SK-N-SH (cell line): ENCODE measurements around the gene CUBN.

ENCODE experiments used
- CTCF ChIP-seq: fragments of 200-600 bp; sonication (generic); IDR thresholded peaks from 2 replicates; pipeline ENCODE4 v1.6.1; 2017; ENCODE audit warnings: antibody characterized with exemption, mild to moderate bottlenecking, moderate library complexity
- EP300 ChIP-seq, 2 experiments: IDR thresholded peaks; 2 replicates each; pipeline versions ENCODE4 v1.4.0 to v1.6.1; 2012; ENCODE audit warnings: borderline replicate concordance in 1 of 2, low read depth in 1 of 2, low read length in 1 of 2
- RFX5 ChIP-seq: IDR thresholded peaks from 2 replicates; pipeline ENCODE4 v1.6.1; 2012; ENCODE audit warnings: mild to moderate bottlenecking, improper control_type of control experiment, low read length
- YY1 ChIP-seq: IDR thresholded peaks from 2 replicates; pipeline ENCODE4 v1.4.0; 2012; ENCODE audit warnings: low read depth, mild to moderate bottlenecking
- TF ChIP-seq, protein P1 (sequence below): fragments of 150-350 bp; IDR thresholded peaks from 2 replicates; pipeline ENCODE4 v1.6.1; 2017; ENCODE audit warnings: antibody characterized with exemption, low read length, low read depth, borderline replicate concordance

- TF ChIP-seq, protein P1, sequence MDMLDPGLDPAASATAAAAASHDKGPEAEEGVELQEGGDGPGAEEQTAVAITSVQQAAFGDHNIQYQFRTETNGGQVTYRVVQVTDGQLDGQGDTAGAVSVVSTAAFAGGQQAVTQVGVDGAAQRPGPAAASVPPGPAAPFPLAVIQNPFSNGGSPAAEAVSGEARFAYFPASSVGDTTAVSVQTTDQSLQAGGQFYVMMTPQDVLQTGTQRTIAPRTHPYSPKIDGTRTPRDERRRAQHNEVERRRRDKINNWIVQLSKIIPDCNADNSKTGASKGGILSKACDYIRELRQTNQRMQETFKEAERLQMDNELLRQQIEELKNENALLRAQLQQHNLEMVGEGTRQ = no peak
- TF ChIP-seq RFX5 = no peak
- TF ChIP-seq CTCF = no peak
- peak; percentile 65 to 97 for TF ChIP-seq EP300 (IDR thresholded peaks at IDR 0.05; ENCODE audit: borderline replicate concordance in 1 of 2, low read depth in 1 of 2, low read length in 1 of 2)
- no peak; the same call in 1 of the 2 replicates for TF ChIP-seq YY1
These were observed 53.9 kb downstream of the CUBN start for GRCh38 chr10:17075533-17076359.
